SU-DHL-6 (cell line): ENCODE data around the gene NCAPD3.

Experiments used
- H2AFZ ChIP-seq: fragments of 200-600 bp; sonication (generic); 2 replicates; pipeline ENCODE4 v1.6.1; 2014; ENCODE audit warnings: low read depth, mild to moderate bottlenecking, moderate library complexity, mixed read lengths, antibody characterized with exemption, low read length; ENCODE audit not compliant: severe bottlenecking
- H3F3A ChIP-seq: fragments of 200-600 bp; shearing (Covaris generic); 2 replicates; pipeline ENCODE4 v1.6.0; 2016; ENCODE audit warnings: antibody characterized with exemption, mild to moderate bottlenecking; ENCODE audit not compliant: insufficient read depth
- H3K27ac ChIP-seq: fragments of 200-600 bp; sonication (generic); 2 replicates; pipeline ENCODE4 v1.5.1; 2016; ENCODE audit warnings: low read depth, mild to moderate bottlenecking, low read length, moderate library complexity, mixed read lengths
- H3K27me3 ChIP-seq: fragments of 200-600 bp; sonication (generic), shearing (Covaris generic); 2 replicates; pipeline ENCODE4 v1.6.0; 2014; ENCODE audit warnings: mild to moderate bottlenecking, low read length
- H3K36me3 ChIP-seq: fragments of 200-600 bp; sonication (generic); 2 replicates; pipeline ENCODE4 v1.6.1; 2014; ENCODE audit warnings: mild to moderate bottlenecking, low read length, mixed read lengths
- H3K4me2 ChIP-seq: fragments of 300-600, 200-600 bp; shearing (Covaris generic), sonication (generic); 2 replicates; pipeline ENCODE4 v1.6.0; 2014; ENCODE audit warnings: low read length, low read depth, mild to moderate bottlenecking; ENCODE audit not compliant: poor library complexity, severe bottlenecking
- H3K4me3 ChIP-seq: fragments of 200-600 bp; sonication (generic); 2 replicates; pipeline ENCODE4 v1.5.1; 2014; ENCODE audit warnings: antibody characterized with exemption, low read length, mild to moderate bottlenecking, mixed read lengths; ENCODE audit not compliant: insufficient read depth, poor library complexity, severe bottlenecking
- H3K79me2 ChIP-seq: fragments of 200-600 bp; sonication (generic); 2 replicates; pipeline ENCODE4 v1.6.1; 2014; ENCODE audit warnings: mild to moderate bottlenecking, low read length, moderate library complexity; ENCODE audit not compliant: insufficient read depth
- H3K9ac ChIP-seq: fragments of 200-600 bp; sonication (generic); 2 replicates; pipeline ENCODE4 v1.7.0; 2014; ENCODE audit warnings: mild to moderate bottlenecking, low read length
- H3K9me2 ChIP-seq: fragments of 200-600 bp; sonication (generic); replicated peaks from 2 replicates; pipeline ENCODE4 v1.6.1; 2014; ENCODE audit warnings: low read length; ENCODE audit not compliant: insufficient read depth
- H3K9me3 ChIP-seq: fragments of 200-600 bp; sonication (generic); 2 replicates; pipeline ENCODE4 v1.6.1; 2014; ENCODE audit warnings: low read length, mixed read lengths; ENCODE audit not compliant: insufficient read depth
- H4K20me1 ChIP-seq: fragments of 200-600 bp; sonication (generic); 2 replicates; pipeline ENCODE4 v1.6.1; 2014; ENCODE audit warnings: low read depth, mild to moderate bottlenecking, antibody characterized with exemption, low read length, moderate library complexity, mixed read lengths
- CTCF ChIP-seq: fragments of 200-600 bp; sonication (generic); IDR thresholded peaks from one replicate; pipeline ENCODE4 v1.5.1; 2017; ENCODE audit warnings: antibody characterized with exemption, mild to moderate bottlenecking, low read length, moderate library complexity; ENCODE audit not compliant: insufficient read depth, poor library complexity, severe bottlenecking
- EZH2phosphoT487 ChIP-seq: fragments of 200-600 bp; sonication (generic), shearing (Covaris generic); conservative IDR thresholded peaks from 2 replicates; pipeline ENCODE4 v1.6.1; 2018; ENCODE audit warnings: mild to moderate bottlenecking, antibody characterized with exemption, low read length, moderate library complexity, mixed read lengths

Gene NCAPD3

GRCh38 chr11:134242376-134242775, 18.6 kb upstream of the NCAPD3 start:
- H3K79me2 ChIP-seq = no peaks in the 10 kb centered on the region
- no peak overlapping the region for H3K4me3 ChIP-seq
- H3K9me2 ChIP-seq = no peaks in the 10 kb centered on the region
- no peak overlapping the region for H3K4me2 ChIP-seq
- H3F3A ChIP-seq = no peaks in the 10 kb centered on the region
- no peaks in the 10 kb centered on the region for H3K36me3 ChIP-seq
- no peaks in the 10 kb centered on the region for H3K9me3 ChIP-seq
- no peak overlapping the region for H3K9ac ChIP-seq
- H3K27ac ChIP-seq = no peak overlapping the region
- no peak for TF ChIP-seq EZH2phosphoT487
- TF ChIP-seq CTCF = no peak
- no peak overlapping the region for H2AFZ ChIP-seq
- H4K20me1 ChIP-seq = no peaks in the 10 kb centered on the region
- no peaks in the 10 kb centered on the region for H3K27me3 ChIP-seq

- no peaks in the 10 kb centered on the region for H3K36me3 ChIP-seq
- no peak for TF ChIP-seq CTCF
- TF ChIP-seq EZH2phosphoT487 = no peak
- no peaks in the 10 kb centered on the region for H3K27me3 ChIP-seq
- H3K9ac ChIP-seq = no peak overlapping the region
- H2AFZ ChIP-seq = no peak overlapping the region
- H3K4me2 ChIP-seq = no peak overlapping the region
- H3K9me3 ChIP-seq = no peaks in the 10 kb centered on the region
- no peaks in the 10 kb centered on the region for H3K9me2 ChIP-seq
- H3K4me3 ChIP-seq = no peak overlapping the region
- no peaks in the 10 kb centered on the region for H4K20me1 ChIP-seq
- H3K79me2 ChIP-seq = no peaks in the 10 kb centered on the region
- H3F3A ChIP-seq = no peaks in the 10 kb centered on the region
- no peak overlapping the region for H3K27ac ChIP-seq
Observed at GRCh38 chr11:134240592-134240991, 16.8 kb upstream of the NCAPD3 start.

GRCh38 chr11:134238956-134239355, 15.2 kb upstream of the NCAPD3 start:
- Histone ChIP-seq H3K4me2 (no peak overlapping the region), H3K27ac (no peak overlapping the region), H2AFZ (no peak overlapping the region), H3F3A (no peaks in the 10 kb centered on the region), H3K9me3 (no peaks in the 10 kb centered on the region), H3K36me3 (no peaks in the 10 kb centered on the region), H3K79me2 (no peaks in the 10 kb centered on the region), H3K9me2 (no peaks in the 10 kb centered on the region), H3K9ac (no peak overlapping the region), H3K27me3 (no peaks in the 10 kb centered on the region), H3K4me3 (no peak overlapping the region), H4K20me1 (no peaks in the 10 kb centered on the region)
- TF ChIP-seq EZH2phosphoT487 (no peak), CTCF (no peak)

- no peaks in the 10 kb centered on the region for H3F3A ChIP-seq
- H3K4me2 ChIP-seq = no peak overlapping the region
- H2AFZ ChIP-seq = no peak overlapping the region
- H3K4me3 ChIP-seq = no peak overlapping the region
- H3K9me3 ChIP-seq = no peaks in the 10 kb centered on the region
- no peaks in the 10 kb centered on the region for H3K79me2 ChIP-seq
- H3K36me3 ChIP-seq = no peaks in the 10 kb centered on the region
- H4K20me1 ChIP-seq = no peaks in the 10 kb centered on the region
- no peaks in the 10 kb centered on the region for H3K27me3 ChIP-seq
- no peaks in the 10 kb centered on the region for H3K9me2 ChIP-seq
- no peak overlapping the region for H3K27ac ChIP-seq
- TF ChIP-seq EZH2phosphoT487 (no peak), CTCF (no peak)
- H3K9ac ChIP-seq = no peak overlapping the region
Observed at GRCh38 chr11:134237557-134237922, 13.8 kb upstream of the NCAPD3 start.
